ENCODE data around the gene IGFBP5. TPM values are rescaled to one million over a fixed set of nuclear protein-coding genes. Genes with fewer than 3 reads are reported as not detected.

Gene IGFBP5
- total RNA-seq, 2 donors from 2014 or later: 44.6 to 68.2 TPM

DNA sequence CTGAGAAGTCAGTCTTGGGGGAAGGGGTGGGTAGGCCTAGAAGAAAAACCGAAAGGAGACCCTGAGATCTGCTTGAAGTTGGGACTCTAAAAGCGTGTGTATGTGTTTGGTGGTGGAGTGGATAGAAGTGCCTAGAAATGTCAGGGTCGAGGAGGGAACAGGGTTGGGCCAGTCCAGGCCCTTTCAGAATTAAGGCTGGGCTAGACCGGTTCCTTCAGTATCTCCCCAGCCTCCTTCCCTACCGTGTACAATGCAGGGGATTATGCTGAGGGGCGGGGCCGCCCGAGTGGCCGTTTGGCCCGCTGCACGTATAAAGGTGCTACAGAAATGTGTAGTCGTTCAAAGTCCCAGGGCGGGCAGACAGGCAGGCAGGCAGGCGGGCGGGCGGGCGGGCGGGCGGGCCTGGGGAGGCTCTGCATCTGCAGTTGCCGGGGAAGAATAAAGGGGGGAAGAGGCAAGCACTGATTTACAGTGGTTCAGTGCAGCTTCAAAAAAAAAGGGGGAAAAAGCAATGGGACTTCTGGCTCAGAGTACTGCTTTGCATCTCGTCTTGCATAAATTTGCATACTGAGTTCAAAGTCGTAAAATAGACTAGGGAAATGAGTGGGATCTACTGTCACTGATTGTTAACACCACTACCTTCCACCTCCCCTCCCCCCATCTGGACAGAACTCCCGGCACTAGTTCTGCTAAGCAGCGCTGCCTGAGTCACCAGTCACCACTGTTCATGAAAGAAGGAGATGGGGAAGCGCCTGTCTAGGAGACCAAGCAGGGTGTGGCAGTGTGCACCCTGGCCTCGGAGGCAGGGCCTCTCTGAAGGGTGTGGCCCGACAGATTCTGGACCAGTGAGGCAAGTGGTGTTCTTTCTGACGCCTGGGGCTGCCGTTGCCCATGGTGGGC is 58.5 kb downstream of the IGFBP5 start:
- Histone ChIP-seq H3K36me3 (no peaks in the 10 kb centered on the region), H3K9ac (ENCODE audit: low read depth in 2 of 2, low read length in 2 of 2) (peak overlapping the region; percentile 49 to 60), H3K9me3 (no peaks in the 10 kb centered on the region), H3K4me3 (no peak overlapping the region), H3K27me3 (peaks cover 11% of the 10 kb centered on the region), H3K4me1 (peaks cover 4% of the 10 kb centered on the region), H3K27ac (peak overlapping the region; percentile 26)
- intact Hi-C loops (cut with DNase I): no loop called here
- TF ChIP-seq, protein P1, sequence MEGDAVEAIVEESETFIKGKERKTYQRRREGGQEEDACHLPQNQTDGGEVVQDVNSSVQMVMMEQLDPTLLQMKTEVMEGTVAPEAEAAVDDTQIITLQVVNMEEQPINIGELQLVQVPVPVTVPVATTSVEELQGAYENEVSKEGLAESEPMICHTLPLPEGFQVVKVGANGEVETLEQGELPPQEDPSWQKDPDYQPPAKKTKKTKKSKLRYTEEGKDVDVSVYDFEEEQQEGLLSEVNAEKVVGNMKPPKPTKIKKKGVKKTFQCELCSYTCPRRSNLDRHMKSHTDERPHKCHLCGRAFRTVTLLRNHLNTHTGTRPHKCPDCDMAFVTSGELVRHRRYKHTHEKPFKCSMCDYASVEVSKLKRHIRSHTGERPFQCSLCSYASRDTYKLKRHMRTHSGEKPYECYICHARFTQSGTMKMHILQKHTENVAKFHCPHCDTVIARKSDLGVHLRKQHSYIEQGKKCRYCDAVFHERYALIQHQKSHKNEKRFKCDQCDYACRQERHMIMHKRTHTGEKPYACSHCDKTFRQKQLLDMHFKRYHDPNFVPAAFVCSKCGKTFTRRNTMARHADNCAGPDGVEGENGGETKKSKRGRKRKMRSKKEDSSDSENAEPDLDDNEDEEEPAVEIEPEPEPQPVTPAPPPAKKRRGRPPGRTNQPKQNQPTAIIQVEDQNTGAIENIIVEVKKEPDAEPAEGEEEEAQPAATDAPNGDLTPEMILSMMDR (IDR thresholded peaks at IDR 0.05): no peak
- DNase-seq: peak; percentile 88

DNA sequence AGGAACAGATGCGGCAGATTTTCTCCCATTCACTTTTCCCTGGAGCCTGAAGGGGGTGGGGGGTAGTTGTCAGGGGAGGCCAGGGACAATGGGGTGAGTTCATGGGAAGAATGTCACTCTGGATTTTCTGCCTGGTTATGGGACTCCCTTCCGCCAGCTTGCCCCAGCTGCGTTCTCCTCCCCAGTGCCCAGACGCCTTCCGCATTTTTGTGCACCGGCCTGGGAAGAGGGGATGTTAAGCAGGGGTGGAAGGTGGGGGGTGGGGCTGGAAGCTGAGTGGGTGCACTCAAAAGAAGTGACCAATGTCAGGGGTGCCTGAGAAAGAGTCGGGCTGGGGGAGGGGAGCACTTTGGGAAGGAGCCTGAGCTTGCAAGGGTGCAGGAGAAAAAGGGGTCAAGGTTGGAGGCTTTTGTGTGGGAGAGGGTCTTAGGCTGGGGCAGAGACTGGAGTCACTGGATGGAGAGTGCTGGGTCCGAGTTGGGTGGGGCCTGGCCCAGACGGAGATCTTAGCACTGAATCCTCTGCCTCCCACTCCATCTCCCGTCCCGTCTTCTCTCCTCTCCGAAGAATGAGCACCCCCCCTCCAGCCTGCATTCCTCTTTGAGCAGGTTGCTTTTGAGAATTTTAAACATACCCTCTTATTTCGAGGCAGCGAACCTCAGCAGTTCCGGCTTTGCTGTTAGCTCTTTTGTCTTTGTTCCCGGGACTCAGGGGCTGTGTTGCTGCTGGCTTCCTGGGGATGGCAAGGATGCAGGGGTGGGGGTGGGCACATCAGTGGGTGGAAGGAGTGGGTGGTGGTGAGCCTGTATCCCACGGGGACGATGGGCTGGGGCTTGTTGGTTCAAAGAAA is 59.4 kb downstream of the IGFBP5 start:
- peaks cover 4% of the 10 kb centered on the region for H3K4me1 ChIP-seq
- TF ChIP-seq, protein P1 (IDR thresholded peaks at IDR 0.05): no peak
- peaks cover 11% of the 10 kb centered on the region for H3K27me3 ChIP-seq
- no peak for DNase-seq
- no peaks in the 10 kb centered on the region for H3K9me3 ChIP-seq
- peak overlapping the region; percentile 49 to 60 for H3K9ac ChIP-seq (ENCODE audit: low read depth in 2 of 2, low read length in 2 of 2)
- intact Hi-C loops (cut with DNase I): no loop called here
- no peaks in the 10 kb centered on the region for H3K36me3 ChIP-seq
- H3K27ac ChIP-seq: peak overlapping the region; percentile 26
- H3K4me3 ChIP-seq: no peak overlapping the region

DNA sequence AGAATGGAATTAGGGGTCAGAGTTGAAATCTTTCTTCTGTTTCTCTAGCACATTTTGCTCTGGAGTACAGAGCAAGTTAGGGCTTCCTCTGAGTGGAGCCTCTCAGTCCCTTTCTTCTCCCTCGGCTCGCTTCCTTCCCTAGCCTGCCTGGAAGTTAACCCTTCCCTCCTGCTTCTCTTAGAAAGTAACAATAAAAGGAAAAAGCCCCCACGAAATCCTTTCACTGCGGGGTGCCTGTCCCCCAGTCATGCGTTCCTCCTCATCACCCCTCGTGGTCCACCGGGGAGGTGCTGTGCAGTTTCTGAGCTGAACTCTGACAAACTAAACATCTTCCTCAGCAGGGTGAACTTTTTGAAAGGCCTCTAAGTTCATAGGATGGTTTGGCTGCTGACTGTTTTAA is 60.2 kb downstream of the IGFBP5 start:
- no peak overlapping the region for H3K27ac ChIP-seq
- no peaks in the 10 kb centered on the region for H3K36me3 ChIP-seq
- peaks cover 4% of the 10 kb centered on the region for H3K4me1 ChIP-seq
- intact Hi-C loops (cut with DNase I): no loop called here
- TF ChIP-seq, protein P1 (IDR thresholded peaks at IDR 0.05): no peak
- no peak overlapping the region for H3K4me3 ChIP-seq
- DNase-seq: no peak
- H3K27me3 ChIP-seq: peaks cover 11% of the 10 kb centered on the region
- H3K9me3 ChIP-seq: no peaks in the 10 kb centered on the region
- peak overlapping the region; percentile 60 to 82 for H3K9ac ChIP-seq (ENCODE audit: low read depth in 2 of 2, low read length in 2 of 2)

DNA sequence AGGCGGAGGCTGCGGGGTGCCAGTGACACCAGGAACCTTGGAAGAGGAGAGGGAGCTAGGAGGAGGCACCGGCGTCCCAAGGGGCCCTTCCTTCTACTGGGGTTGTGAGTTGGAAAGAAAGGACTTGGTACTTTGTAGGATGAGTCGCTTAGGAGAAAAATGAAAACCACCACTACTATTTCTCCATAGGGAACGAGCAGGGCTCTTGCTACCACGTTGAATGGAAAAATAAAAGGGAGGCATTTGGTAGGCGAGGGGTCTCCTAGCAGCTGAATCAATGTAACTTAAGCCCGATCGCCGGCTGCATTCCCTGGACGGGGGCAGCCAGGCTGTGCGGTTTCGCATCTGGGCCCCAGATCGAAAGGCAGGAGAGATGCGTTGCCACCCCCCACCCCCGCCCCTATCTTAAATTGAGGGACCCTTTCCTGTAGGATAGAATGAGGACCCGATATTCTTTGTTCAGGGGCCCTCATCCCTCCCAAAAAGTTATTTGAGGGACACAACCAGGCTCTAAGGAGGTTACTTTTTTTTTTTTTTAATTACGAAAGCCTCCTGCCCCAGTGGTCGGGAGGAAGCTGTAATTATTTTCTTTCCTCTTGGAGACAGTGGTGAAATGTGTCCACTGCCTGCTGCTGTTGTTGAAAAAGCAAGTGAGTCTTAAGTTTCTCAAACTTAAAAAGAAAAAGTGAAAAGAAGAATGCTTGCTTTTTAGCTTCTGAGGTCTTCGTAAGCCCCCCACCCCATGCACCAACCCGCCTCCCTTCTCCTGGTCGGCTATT is 60.8 kb downstream of the IGFBP5 start:
- DNase-seq: no peak
- H3K36me3 ChIP-seq: no peaks in the 10 kb centered on the region
- TF ChIP-seq, protein P1 (IDR thresholded peaks at IDR 0.05): no peak
- intact Hi-C loops (cut with DNase I): no loop called here
- no peaks in the 10 kb centered on the region for H3K9me3 ChIP-seq
- H3K9ac ChIP-seq (ENCODE audit: low read depth in 2 of 2, low read length in 2 of 2): peak overlapping the region; percentile 61 to 82
- H3K27me3 ChIP-seq: peaks cover 11% of the 10 kb centered on the region
- peak overlapping the region; percentile 44 for H3K4me3 ChIP-seq
- H3K27ac ChIP-seq: no peak overlapping the region
- peaks cover 4% of the 10 kb centered on the region for H3K4me1 ChIP-seq
